Fibroblast of lung (primary cell): ENCODE measurements around the gene GRIA2. TPM values are rescaled to one million over a fixed set of nuclear protein-coding genes. Genes with fewer than 3 reads are reported as not detected.

Source experiments
- DNase-seq, 2 donors: peaks; one replicate each; pipeline versions ENCODE4 v3.0.0 to v3.0.0-alpha.2; 2010; ENCODE audit warnings: low read depth in 2 of 2
- H2AFZ ChIP-seq: 2 replicates; pipeline ENCODE4 v1.5.1; 2012; ENCODE audit warnings: low read length, control low read depth, inconsistent platforms
- H3K27ac ChIP-seq: 2 replicates; pipeline ENCODE4 v1.5.1; 2011; ENCODE audit warnings: low read length, control low read depth; ENCODE audit not compliant: insufficient read depth
- H3K27me3 ChIP-seq: 2 replicates; pipeline ENCODE4 v1.5.1; 2011; ENCODE audit warnings: mild to moderate bottlenecking, low read length; ENCODE audit not compliant: control insufficient read depth, insufficient read depth
- H3K36me3 ChIP-seq: 2 replicates; pipeline ENCODE4 v1.5.1; 2011; ENCODE audit warnings: low read length; ENCODE audit not compliant: control insufficient read depth, insufficient read depth
- H3K4me1 ChIP-seq: 2 replicates; pipeline ENCODE4 v1.5.1; 2011; ENCODE audit warnings: low read length; ENCODE audit not compliant: control insufficient read depth, insufficient read depth; ENCODE audit errors: extremely low read depth
- H3K4me2 ChIP-seq: 2 replicates; pipeline ENCODE4 v1.5.1; 2011; ENCODE audit warnings: low read length, control low read depth; ENCODE audit not compliant: insufficient read depth; ENCODE audit errors: extremely low read depth
- H3K4me3 ChIP-seq, 4 experiments: fragments of 200-600 bp in 1 of 4; sonication (generic) in 1 of 4; replicated peaks in 1 of 4; 2 replicates each; pipeline ENCODE4 v1.5.1; 2011 to 2016; ENCODE audit warnings: low read length in 4 of 4, low read depth in 3 of 4, mild to moderate bottlenecking in 3 of 4, control low read depth in 2 of 4, inconsistent platforms in 1 of 4, mixed read lengths in 1 of 4; ENCODE audit not compliant: insufficient read depth in 1 of 4; ENCODE audit errors: control extremely low read depth in 1 of 4
- H3K79me2 ChIP-seq: 2 replicates; pipeline ENCODE4 v1.5.1; 2012; ENCODE audit warnings: mild to moderate bottlenecking, low read length, inconsistent platforms; ENCODE audit not compliant: control insufficient read depth, insufficient read depth
- H3K9ac ChIP-seq: 2 replicates; pipeline ENCODE4 v1.5.1; 2011; ENCODE audit warnings: mild to moderate bottlenecking, low read length, control low read depth; ENCODE audit not compliant: insufficient read depth
- H3K9me3 ChIP-seq: 2 replicates; pipeline ENCODE4 v1.5.1; 2012; ENCODE audit warnings: low read depth, low read length; ENCODE audit not compliant: control insufficient read depth, insufficient read depth
- H4K20me1 ChIP-seq: 2 replicates; pipeline ENCODE4 v1.5.1; 2011; ENCODE audit warnings: low read length; ENCODE audit not compliant: control insufficient read depth, insufficient read depth; ENCODE audit errors: extremely low read depth
- CTCF ChIP-seq, 2 donors: IDR thresholded peaks in 1 of 2; conservative IDR thresholded peaks in 1 of 2; 1 replicate in 1 of 2; 2 replicates in 1 of 2; pipeline ENCODE4 v1.5.1; 2011 to 2012; ENCODE audit warnings: low read length in 2 of 2, control low read depth in 1 of 2, inconsistent platforms in 1 of 2, low read depth in 1 of 2, mild to moderate bottlenecking in 1 of 2
- EZH2 ChIP-seq: IDR thresholded peaks from 2 replicates; pipeline ENCODE4 v1.5.1; 2012; ENCODE audit warnings: low read length, control low read depth, mild to moderate bottlenecking; ENCODE audit errors: missing control alignments
- polyA plus RNA-seq, 2 donors: library from polyadenylated mRNA; depleted of rRNA in 1 of 2; stranded (reverse) in 1 of 2; unstranded in 1 of 2; fragments of >200 nt; gene quantifications; 2 replicates each; pipeline ENCODE4 v1.2.1, GENCODE V29; 2011 to 2012; ENCODE audit warnings: missing spikeins in 1 of 2
- total RNA-seq: library from RNA; depleted of rRNA; stranded (reverse); fragments of >200 nt; gene quantifications from 2 replicates; pipeline ENCODE4 v1.2.1, GENCODE V29; 2014

Gene GRIA2
- total and polyA plus RNA-seq, 2 donors (not counting 1 experiment from before 2014, with no cell fraction given) = 0.17 TPM; not detected in 1

- no peak overlapping the region for H3K4me2 ChIP-seq
- no peaks in the 10 kb centered on the region for H4K20me1 ChIP-seq
- no peaks in the 10 kb centered on the region for H3K79me2 ChIP-seq
- no peaks in the 10 kb centered on the region for H3K9me3 ChIP-seq
- H3K4me1 ChIP-seq = no peaks in the 10 kb centered on the region
- no peaks in the 10 kb centered on the region for H3K36me3 ChIP-seq
- TF ChIP-seq CTCF (conservative IDR thresholded peaks at IDR 0.05 in 1 of 2, IDR thresholded peaks at IDR 0.05 in 1 of 2; ENCODE audit: low read depth in 1 of 2, low read length in 2 of 2) (no peak), EZH2 (no peak)
- H3K4me3 ChIP-seq = no peak overlapping the region
- H2AFZ ChIP-seq = no peak overlapping the region
- H3K27me3 ChIP-seq = no peaks in the 10 kb centered on the region
- H3K27ac ChIP-seq = no peak overlapping the region
- no peak for DNase-seq
- no peak overlapping the region for H3K9ac ChIP-seq
Observed at GRCh38 chr4:157363360-157363759, 142.8 kb downstream of the GRIA2 start.

GRCh38 chr4:157372154-157372553 is 151.6 kb downstream of the GRIA2 start:
- H2AFZ ChIP-seq = no peak overlapping the region

GRCh38 chr4:157372567-157372966 is 152.0 kb downstream of the GRIA2 start:
- no peak for TF ChIP-seq EZH2
- no peak for TF ChIP-seq CTCF (conservative IDR thresholded peaks at IDR 0.05 in 1 of 2, IDR thresholded peaks at IDR 0.05 in 1 of 2; ENCODE audit: low read depth in 1 of 2, low read length in 2 of 2)
- no peaks in the 10 kb centered on the region for H3K9me3 ChIP-seq
- H3K4me2 ChIP-seq = no peak overlapping the region
- H3K4me1 ChIP-seq = no peaks in the 10 kb centered on the region
- H3K79me2 ChIP-seq = no peaks in the 10 kb centered on the region
- no peak overlapping the region for H3K4me3 ChIP-seq
- H3K27me3 ChIP-seq = no peaks in the 10 kb centered on the region
- DNase-seq = no peak
- H2AFZ ChIP-seq = no peak overlapping the region
- H3K27ac ChIP-seq = no peak overlapping the region
- no peaks in the 10 kb centered on the region for H3K36me3 ChIP-seq
- no peaks in the 10 kb centered on the region for H4K20me1 ChIP-seq
- no peak overlapping the region for H3K9ac ChIP-seq

More at GRCh38 chr4:157372154-157372553, 151.6 kb downstream of the GRIA2 start:
- no peak overlapping the region for H3K4me3 ChIP-seq
- H3K4me1 ChIP-seq = no peaks in the 10 kb centered on the region
- H3K9me3 ChIP-seq = no peaks in the 10 kb centered on the region
- no peak overlapping the region for H3K27ac ChIP-seq
- no peaks in the 10 kb centered on the region for H3K27me3 ChIP-seq
- no peak overlapping the region for H3K9ac ChIP-seq
- no peaks in the 10 kb centered on the region for H3K36me3 ChIP-seq
- H3K79me2 ChIP-seq = no peaks in the 10 kb centered on the region
- H4K20me1 ChIP-seq = no peaks in the 10 kb centered on the region
- no peak overlapping the region for H3K4me2 ChIP-seq
- no peak for DNase-seq
- TF ChIP-seq CTCF (conservative IDR thresholded peaks at IDR 0.05 in 1 of 2, IDR thresholded peaks at IDR 0.05 in 1 of 2; ENCODE audit: low read depth in 1 of 2, low read length in 2 of 2) = no peak
- TF ChIP-seq EZH2 = no peak
